Muscle layer of colon (tissue), 2 donors: ENCODE measurements around the gene TNIK.

Source experiments
- H3K27ac ChIP-seq: one replicate; pipeline ENCODE4 v1.7.0; 2013; ENCODE audit warnings: low read depth, mild to moderate bottlenecking, low read length, moderate library complexity
- H3K27me3 ChIP-seq, 2 donors: one replicate each; pipeline ENCODE4 v1.7.0; 2013; ENCODE audit warnings: low read length in 2 of 2, mild to moderate bottlenecking in 2 of 2; ENCODE audit not compliant: insufficient read depth in 2 of 2, control insufficient read depth in 1 of 2
- H3K36me3 ChIP-seq: one replicate; pipeline ENCODE4 v1.7.0; 2013; ENCODE audit warnings: mild to moderate bottlenecking, low read length; ENCODE audit not compliant: insufficient read depth
- H3K4me1 ChIP-seq: one replicate; pipeline ENCODE4 v1.7.0; 2013; ENCODE audit warnings: mild to moderate bottlenecking, low read length; ENCODE audit not compliant: insufficient read depth
- H3K4me3 ChIP-seq, 2 donors: one replicate each; pipeline ENCODE4 v1.7.0; 2013; ENCODE audit warnings: low read length in 2 of 2, low read depth in 1 of 2, mild to moderate bottlenecking in 1 of 2, moderate library complexity in 1 of 2
- H3K9ac ChIP-seq: one replicate; pipeline ENCODE4 v1.7.0; 2013; ENCODE audit warnings: low read length
- H3K9me3 ChIP-seq: one replicate; pipeline ENCODE4 v1.7.0; 2013; ENCODE audit warnings: mild to moderate bottlenecking, low read length
- donor health status: abdominal sarcoma.
- donor health status: Adenocarcinoma of cecum.

Gene TNIK

DNA sequence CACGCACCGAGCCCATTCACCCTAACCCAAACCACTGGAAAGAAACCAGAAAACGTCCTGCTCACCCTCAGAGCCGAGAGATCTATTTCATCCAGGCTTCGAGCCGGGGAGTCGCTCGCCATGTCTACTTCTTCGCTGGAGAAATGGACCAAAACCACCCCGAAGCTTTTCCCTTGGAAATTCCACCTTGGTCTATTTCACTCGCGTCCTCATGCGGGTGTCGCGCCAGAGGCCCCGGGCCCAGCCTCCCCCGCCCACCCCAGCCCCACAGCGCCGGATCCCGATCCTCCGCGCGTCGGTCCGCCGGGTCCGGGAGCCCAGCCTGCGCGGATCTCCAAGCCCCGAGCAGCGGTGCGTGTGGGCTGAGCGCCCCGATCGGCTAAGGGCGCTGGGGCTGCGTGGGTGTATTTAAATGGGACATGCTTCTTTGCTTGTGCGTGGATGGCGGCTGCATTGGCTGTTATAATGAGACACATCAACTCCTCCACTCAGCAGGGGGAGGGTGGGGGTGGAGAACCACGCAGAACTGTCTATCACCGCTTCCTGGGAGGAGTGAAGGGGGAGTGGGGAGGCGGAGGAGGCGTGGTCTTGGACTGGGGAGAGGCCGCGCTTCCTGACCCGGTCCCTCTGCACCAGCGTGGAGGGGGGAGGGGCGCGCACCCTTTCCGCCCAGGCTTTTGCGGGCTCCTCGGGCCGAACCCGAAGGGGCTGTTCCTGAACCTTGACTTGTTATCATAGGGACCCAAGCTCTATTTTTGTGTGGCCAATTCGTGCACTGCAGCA lies at the start of gene TNIK:
TSS of gene TNIK (minus strand) at position 464 of the 783 bp plus-strand sequence. CDS start at position 122, 342 bp downstream.
- H3K4me1 ChIP-seq, result peaks cover 12% of the 10 kb centered on the region
- H3K9ac ChIP-seq, result peak within 1 kb of the TSS; percentile 8
- no peaks in the 10 kb centered on the region for H3K9me3 ChIP-seq
- H3K4me3 ChIP-seq, result peak within 1 kb of the TSS; percentile 72 to 89
- no peaks in the 10 kb centered on the region for H3K36me3 ChIP-seq
- no peaks in the 10 kb centered on the region for H3K27me3 ChIP-seq
- peak within 1 kb of the TSS; percentile 79 for H3K27ac ChIP-seq

DNA sequence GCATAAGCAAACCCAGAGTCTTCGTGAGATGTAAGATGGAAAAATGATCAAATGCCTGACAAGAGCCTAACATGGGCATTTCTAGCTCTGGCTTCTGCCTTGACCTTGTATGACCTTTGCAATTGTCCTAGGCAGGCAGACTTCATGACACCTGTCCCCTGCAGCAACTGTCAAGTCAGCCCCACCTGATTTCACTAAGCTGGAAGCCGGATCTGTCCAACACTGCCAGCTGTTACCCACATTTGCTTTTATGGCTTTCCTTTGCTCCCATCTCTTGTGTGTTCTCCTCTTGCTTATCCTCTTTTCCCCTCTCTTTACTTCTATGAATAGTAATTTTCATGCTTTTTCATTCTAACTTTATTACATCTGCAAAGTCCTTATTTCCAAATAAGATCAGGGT lies 48.5 kb upstream of the TNIK start:
- Histone ChIP-seq H3K4me1 (no peaks in the 10 kb centered on the region), H3K9ac (no peak overlapping the region), H3K4me3 (no peak overlapping the region), H3K9me3 (no peaks in the 10 kb centered on the region), H3K36me3 (no peaks in the 10 kb centered on the region), H3K27ac (no peak overlapping the region), H3K27me3 (no peaks in the 10 kb centered on the region)

DNA sequence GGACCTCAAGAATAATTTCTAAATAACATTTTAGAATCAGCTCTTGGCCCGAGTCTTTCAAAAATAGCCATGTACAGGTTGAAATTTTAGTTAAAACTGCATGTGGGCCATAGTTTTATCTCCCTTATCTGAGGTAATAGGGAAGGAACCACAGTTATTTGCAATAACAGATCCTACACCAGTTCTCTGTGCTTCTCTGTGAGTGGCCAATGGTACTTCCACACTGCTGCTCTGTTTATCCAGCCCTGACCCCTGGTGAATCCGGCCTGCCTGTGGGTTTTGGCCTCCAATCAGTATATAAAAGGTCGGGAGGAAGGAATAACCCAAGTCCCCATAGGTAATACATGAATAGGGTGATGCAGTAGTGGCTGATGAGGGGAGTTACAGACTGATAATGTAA lies 48.0 kb upstream of the TNIK start:
- H3K4me3 ChIP-seq, result no peak overlapping the region
- H3K27me3 ChIP-seq, result no peaks in the 10 kb centered on the region
- no peaks in the 10 kb centered on the region for H3K4me1 ChIP-seq
- H3K9ac ChIP-seq, result no peak overlapping the region
- no peak overlapping the region for H3K27ac ChIP-seq
- no peaks in the 10 kb centered on the region for H3K9me3 ChIP-seq
- H3K36me3 ChIP-seq, result no peaks in the 10 kb centered on the region

DNA sequence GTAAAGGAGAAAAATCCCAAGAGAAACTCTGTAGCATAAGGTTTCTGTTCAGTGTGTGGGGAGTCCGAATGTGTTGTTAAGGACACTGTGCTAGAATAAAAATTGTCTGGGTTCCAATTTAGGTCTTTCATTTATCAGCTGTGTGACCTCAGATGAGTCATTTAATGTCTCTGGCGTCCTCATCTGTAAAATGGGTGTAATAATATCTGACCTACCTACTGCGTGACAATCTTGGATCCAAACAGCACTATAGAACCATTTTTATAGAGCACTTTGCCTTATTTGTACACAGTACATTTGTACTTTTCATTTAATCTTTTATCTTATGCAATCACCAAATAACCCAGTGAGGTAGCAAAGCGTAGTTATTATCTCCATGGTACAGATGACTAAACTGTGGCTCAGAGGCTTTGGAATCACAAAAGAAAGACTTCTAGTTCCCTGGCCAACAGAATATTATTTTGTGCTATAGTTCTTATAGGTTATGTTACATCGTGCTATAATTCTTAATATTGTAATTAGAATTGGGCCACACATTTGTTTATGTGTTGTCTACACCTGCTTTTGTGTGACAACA lies 46.6 kb upstream of the TNIK start:
- Histone ChIP-seq H3K27ac (no peak overlapping the region), H3K4me1 (no peaks in the 10 kb centered on the region)

GRCh38 chr3:171505822-171506333 lies 45.7 kb upstream of the TNIK start:
- H3K4me3 ChIP-seq, result no peak overlapping the region
- H3K36me3 ChIP-seq, result no peaks in the 10 kb centered on the region
- H3K4me1 ChIP-seq, result no peaks in the 10 kb centered on the region
- H3K9ac ChIP-seq, result no peak overlapping the region
- no peaks in the 10 kb centered on the region for H3K9me3 ChIP-seq
- no peak overlapping the region for H3K27ac ChIP-seq
- no peaks in the 10 kb centered on the region for H3K27me3 ChIP-seq

More for the DNA sequence above, 46.6 kb upstream of the TNIK start:
- H3K9me3 ChIP-seq, result no peaks in the 10 kb centered on the region
- no peak overlapping the region for H3K9ac ChIP-seq
- no peaks in the 10 kb centered on the region for H3K27me3 ChIP-seq
- H3K4me3 ChIP-seq, result no peak overlapping the region
- H3K36me3 ChIP-seq, result no peaks in the 10 kb centered on the region

DNA sequence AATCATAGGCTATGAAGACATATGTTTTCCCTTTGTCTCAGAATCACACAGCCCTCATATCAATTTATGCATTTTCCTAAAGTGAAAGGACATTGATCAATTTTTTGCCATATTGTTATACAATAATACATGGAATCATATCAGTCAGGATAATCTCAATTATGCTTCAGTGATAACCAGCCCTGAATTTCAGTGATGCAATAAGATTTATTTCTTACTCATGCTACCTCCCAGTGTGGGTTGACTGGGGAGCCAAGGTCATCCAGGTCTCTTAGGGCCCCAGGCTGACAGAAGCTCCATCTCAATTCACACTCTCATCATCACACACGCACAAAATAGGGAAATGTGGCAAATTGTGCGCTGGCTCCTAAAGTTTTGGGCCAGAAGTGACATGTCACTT lies 44.2 kb upstream of the TNIK start:
- no peak overlapping the region for H3K4me3 ChIP-seq
- no peak overlapping the region for H3K9ac ChIP-seq
- no peaks in the 10 kb centered on the region for H3K36me3 ChIP-seq
- H3K9me3 ChIP-seq, result no peaks in the 10 kb centered on the region
- no peaks in the 10 kb centered on the region for H3K27me3 ChIP-seq
- H3K27ac ChIP-seq, result no peak overlapping the region
- no peaks in the 10 kb centered on the region for H3K4me1 ChIP-seq

- Histone ChIP-seq H3K9me3 (no peaks in the 10 kb centered on the region), H3K36me3 (no peaks in the 10 kb centered on the region), H3K4me1 (no peaks in the 10 kb centered on the region), H3K4me3 (no peak overlapping the region), H3K9ac (no peak overlapping the region), H3K27ac (no peak overlapping the region), H3K27me3 (no peaks in the 10 kb centered on the region)
Observed at GRCh38 chr3:171503817-171504216, 43.6 kb upstream of the TNIK start.

DNA sequence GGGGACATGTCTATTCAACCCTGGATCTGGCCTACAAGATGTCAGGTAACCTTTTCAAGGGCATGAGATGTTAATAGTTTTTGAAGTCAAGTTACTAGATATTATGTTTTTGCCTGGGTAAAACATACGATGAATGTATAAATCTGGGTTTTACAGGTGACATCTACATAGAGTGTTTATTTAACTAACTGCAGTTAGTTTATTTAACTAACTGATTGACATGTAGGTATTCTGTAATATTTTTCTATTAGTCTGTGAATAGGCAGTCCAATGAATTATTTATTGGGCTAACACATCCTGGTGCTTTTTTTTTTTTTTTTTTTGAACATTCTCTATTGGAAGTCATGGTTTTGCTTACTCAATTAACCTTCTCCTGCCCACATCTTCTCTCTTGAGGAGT lies 38.7 kb upstream of the TNIK start:
- H3K4me3 ChIP-seq, result no peak overlapping the region
- H3K36me3 ChIP-seq, result no peaks in the 10 kb centered on the region
- no peaks in the 10 kb centered on the region for H3K9me3 ChIP-seq
- H3K27ac ChIP-seq, result no peak overlapping the region
- H3K4me1 ChIP-seq, result no peaks in the 10 kb centered on the region
- H3K27me3 ChIP-seq, result no peaks in the 10 kb centered on the region
- no peak overlapping the region for H3K9ac ChIP-seq

- no peak overlapping the region for H3K27ac ChIP-seq
- no peaks in the 10 kb centered on the region for H3K4me1 ChIP-seq
- H3K27me3 ChIP-seq, result no peaks in the 10 kb centered on the region
- no peak overlapping the region for H3K4me3 ChIP-seq
- no peaks in the 10 kb centered on the region for H3K36me3 ChIP-seq
- no peaks in the 10 kb centered on the region for H3K9me3 ChIP-seq
- H3K9ac ChIP-seq, result no peak overlapping the region
Observed at GRCh38 chr3:171497468-171497867, 37.3 kb upstream of the TNIK start.

DNA sequence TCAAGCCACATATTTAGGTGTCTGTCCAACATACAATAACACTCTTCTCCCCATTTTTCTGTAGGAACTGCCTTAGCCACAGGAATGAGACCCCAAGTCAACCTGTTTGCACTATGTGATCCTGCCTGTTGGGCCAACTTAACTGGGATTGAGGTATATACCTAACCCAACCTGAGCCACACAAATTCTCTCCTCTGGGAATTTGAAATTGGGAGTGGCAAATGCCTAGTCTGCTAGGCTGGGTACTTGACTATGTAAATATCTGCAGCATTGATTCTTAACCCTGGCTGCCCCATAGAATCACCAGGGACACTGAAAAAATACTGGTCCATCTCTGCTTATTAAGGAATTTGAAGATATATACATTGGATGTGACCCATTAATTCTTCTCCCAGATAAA lies 35.2 kb upstream of the TNIK start:
- H3K4me3 ChIP-seq, result no peak overlapping the region
- H3K27me3 ChIP-seq, result no peaks in the 10 kb centered on the region
- no peaks in the 10 kb centered on the region for H3K9me3 ChIP-seq

DNA sequence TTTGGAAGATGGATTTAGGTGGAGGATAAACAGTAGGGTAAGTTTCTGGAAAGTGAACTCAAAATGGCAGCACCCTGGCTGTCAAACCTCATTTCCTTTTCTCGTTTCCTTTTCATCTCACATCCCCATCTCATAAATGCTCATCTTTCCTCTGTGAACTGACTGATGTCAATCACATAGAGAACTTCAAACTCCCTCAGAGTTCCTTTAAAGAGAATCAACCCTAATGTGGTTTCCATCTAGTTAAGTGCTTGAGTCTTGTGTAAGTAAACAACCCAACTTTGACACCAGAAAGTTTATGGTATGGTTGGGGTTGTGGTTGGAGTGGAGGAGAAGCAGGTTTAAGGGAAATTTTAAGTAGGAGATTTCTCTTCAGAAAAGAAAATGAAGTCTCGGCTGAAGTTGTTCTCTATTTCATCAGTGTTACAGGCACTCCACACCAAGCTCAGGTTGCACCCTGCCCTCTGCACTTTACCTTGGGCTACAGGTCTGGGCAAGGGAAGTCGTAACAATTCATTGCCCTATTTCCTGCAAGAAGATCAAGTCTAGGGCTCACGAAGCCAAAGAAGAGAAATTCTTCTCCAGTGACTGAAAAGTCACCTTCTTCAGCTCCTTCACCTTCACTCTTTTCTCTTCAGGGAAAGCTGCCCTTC lies 34.4 kb upstream of the TNIK start:
- no peak overlapping the region for H3K27ac ChIP-seq
- no peaks in the 10 kb centered on the region for H3K9me3 ChIP-seq
- peaks cover 5% of the 10 kb centered on the region for H3K4me1 ChIP-seq
- no peak overlapping the region for H3K4me3 ChIP-seq
- H3K36me3 ChIP-seq, result no peaks in the 10 kb centered on the region
- H3K9ac ChIP-seq, result no peak overlapping the region
- no peaks in the 10 kb centered on the region for H3K27me3 ChIP-seq

More for the DNA sequence above, 35.2 kb upstream of the TNIK start:
- no peak overlapping the region for H3K9ac ChIP-seq
- no peaks in the 10 kb centered on the region for H3K36me3 ChIP-seq
- H3K4me1 ChIP-seq, result peaks cover 5% of the 10 kb centered on the region
- H3K27ac ChIP-seq, result no peak overlapping the region
